AG04450 (cell line): Measurements from ENCODE around the gene PCTP. TPM values are rescaled to one million over a fixed set of nuclear protein-coding genes. Genes with fewer than 3 reads are reported as not detected.

Experiments
- CTCF ChIA-PET: fragments of 300-600, 350-600 bp; formaldehyde crosslinking; extraction: SDS; loops from one replicate; lab custom pipeline; 2022; ENCODE audit warnings: antibody characterized with exemption, inconsistent platforms; lab: Charles Lee
- POLR2A ChIA-PET: fragments of 350-600 bp; formaldehyde crosslinking; extraction: SDS; loops from one replicate; lab custom pipeline; 2021; ENCODE audit warnings: antibody characterized with exemption, inconsistent platforms; lab: Yijun Ruan, JAX
- DNase-seq: peaks from one replicate; pipeline ENCODE4 v3.0.0-alpha.2; 2011; ENCODE audit warnings: low read depth, low spot score
- H3K27ac ChIP-seq: one replicate; pipeline ENCODE4 v1.5.1; 2012; ENCODE audit warnings: low read depth, low read length, control low read depth
- H3K27me3 ChIP-seq: one replicate; pipeline ENCODE4 v1.6.0; 2012; ENCODE audit warnings: low read length; ENCODE audit not compliant: control insufficient read depth, insufficient read depth
- H3K4me3 ChIP-seq: 2 replicates; pipeline ENCODE4 v1.5.1; 2011; ENCODE audit warnings: mild to moderate bottlenecking, low read depth, low read length, control low read depth
- H3K9me3 ChIP-seq: 2 replicates; pipeline ENCODE4 v1.5.1; 2012; ENCODE audit warnings: low read length; ENCODE audit not compliant: control insufficient read depth, insufficient read depth
- CTCF ChIP-seq: IDR thresholded peaks from 2 replicates; pipeline ENCODE4 v1.5.1; 2011; ENCODE audit warnings: low read depth, low read length, control low read depth, inconsistent platforms
- polyA plus RNA-seq: library from polyadenylated mRNA; depleted of rRNA; stranded (reverse); fragments of >200 nt; gene quantifications from 2 replicates; pipeline ENCODE4 v1.2.3, GENCODE V29; 2011

Gene PCTP
- polyA plus RNA-seq, 1 experiment = 20.5 TPM

DNA sequence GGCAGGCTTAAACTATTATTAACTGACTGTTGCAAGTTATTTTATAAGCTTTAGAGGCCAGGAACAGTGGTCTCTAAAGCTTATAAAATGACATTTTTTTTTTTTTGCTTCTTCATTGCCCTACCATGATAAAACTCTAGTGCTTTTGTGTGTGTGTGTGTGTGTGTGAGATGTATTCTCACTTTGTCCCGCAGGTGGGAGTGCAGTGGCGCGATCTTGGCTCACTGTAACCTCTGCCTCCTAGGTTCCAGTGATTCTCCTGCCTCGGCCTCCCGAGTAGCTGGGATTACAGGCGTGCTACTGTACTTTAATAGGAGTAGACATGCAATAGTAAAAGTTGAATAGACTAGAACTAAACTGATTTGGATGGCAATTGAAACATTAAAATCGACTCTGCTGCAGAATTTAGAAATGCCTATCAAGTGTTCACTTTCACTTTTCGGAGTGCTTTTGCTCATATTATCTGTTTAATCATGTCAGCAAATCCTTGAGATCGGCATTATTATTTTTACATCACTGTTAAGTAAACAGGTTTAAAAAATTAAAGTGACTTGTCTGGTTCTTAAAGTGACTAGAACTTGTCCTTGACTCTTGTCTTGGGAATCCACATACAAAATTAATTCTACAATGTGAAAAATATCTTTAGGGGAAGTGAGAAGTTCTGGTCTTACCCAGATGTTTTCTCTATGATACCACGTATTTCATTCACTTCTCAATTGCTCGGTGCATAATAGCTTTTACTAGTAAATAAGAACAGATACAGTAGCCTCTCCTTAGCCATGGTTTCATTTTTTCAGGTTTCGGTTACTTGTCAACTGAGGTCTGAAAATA, 8.4 kb upstream of the PCTP start:
- no peak for TF ChIP-seq CTCF
- CTCF ChIA-PET = interaction anchor here (1.4 to 1.6 kb wide), 2 partner anchors 101 to 140 kb away, joined by 4 read pairs; no protein-coding TSS in a partner anchor
- H3K4me3 ChIP-seq = no peak overlapping the region
- peaks cover 3% of the 10 kb centered on the region for H3K27me3 ChIP-seq
- POLR2A ChIA-PET = no interaction called here
- DNase-seq = no peak
- H3K9me3 ChIP-seq = no peaks in the 10 kb centered on the region
- no peak overlapping the region for H3K27ac ChIP-seq

DNA sequence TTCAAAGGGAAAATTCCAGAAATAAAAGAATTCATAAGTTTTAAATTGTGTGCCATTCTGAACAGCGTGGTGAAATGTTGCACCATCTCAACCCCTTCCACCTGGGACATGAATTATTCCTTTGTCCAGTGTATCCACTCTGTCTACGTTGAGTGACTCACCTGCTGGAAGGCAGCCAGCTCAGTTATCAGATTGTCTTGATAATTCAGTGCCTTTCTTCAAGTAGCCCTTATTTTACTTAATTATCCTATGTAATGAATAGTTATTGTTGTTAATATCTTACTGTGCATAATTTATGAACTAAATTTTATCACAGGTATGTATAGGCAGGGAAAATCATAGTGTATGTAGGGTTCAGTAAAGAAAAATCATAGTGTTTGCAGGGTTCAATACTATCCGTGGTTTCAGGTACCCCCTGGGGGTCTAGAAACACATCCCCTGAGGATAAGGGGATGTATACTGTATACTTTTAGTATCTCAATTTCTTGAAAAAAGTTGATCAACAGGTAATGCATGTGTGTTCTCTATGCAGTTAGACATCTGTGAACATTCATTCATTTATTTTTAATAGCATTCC, 7.7 kb upstream of the PCTP start:
- Histone ChIP-seq H3K4me3 (no peak overlapping the region), H3K9me3 (no peaks in the 10 kb centered on the region), H3K27ac (no peak overlapping the region), H3K27me3 (peaks cover 3% of the 10 kb centered on the region)
- DNase-seq = no peak
- ChIA-PET CTCF (interaction anchor here (1.0 kb wide), 1 partner anchor 8 kb away, joined by 7 read pairs; no protein-coding TSS in a partner anchor), POLR2A (no interaction called here)
- TF ChIP-seq CTCF = no peak

- CTCF ChIA-PET = interaction anchor here (0.5 to 1.1 kb wide), 2 partner anchors 10 to 177 kb away, joined by 4 to 5 read pairs; no protein-coding TSS in a partner anchor
- Histone ChIP-seq H3K27me3 (peaks cover 6% of the 10 kb centered on the region), H3K27ac (no peak overlapping the region), H3K4me3 (no peak overlapping the region), H3K9me3 (no peaks in the 10 kb centered on the region)
- TF ChIP-seq CTCF = no peak
- POLR2A ChIA-PET = no interaction called here
- DNase-seq = no peak
Observed at GRCh38 chr17:55745258-55745657, 5.6 kb upstream of the PCTP start.

- H3K27ac ChIP-seq = no peak overlapping the region
- no peaks in the 10 kb centered on the region; the same call in 1 of the 2 replicates for H3K9me3 ChIP-seq
- no peak overlapping the region for H3K4me3 ChIP-seq
- ChIA-PET CTCF (interaction anchor here (5.8 kb wide), 1 partner anchor 10 kb away, joined by 56 read pairs; no protein-coding TSS in a partner anchor), POLR2A (no interaction called here)
- H3K27me3 ChIP-seq = peaks cover 6% of the 10 kb centered on the region
- no peak for TF ChIP-seq CTCF
- DNase-seq = no peak
Observed at GRCh38 chr17:55746466-55746865, 4.4 kb upstream of the PCTP start.

- peaks cover 6% of the 10 kb centered on the region for H3K27me3 ChIP-seq
- CTCF ChIA-PET = interaction anchor here (5.8 kb wide), 1 partner anchor 11 kb away, joined by 56 read pairs; no protein-coding TSS in a partner anchor
- no peak for DNase-seq
- no peak overlapping the region for H3K4me3 ChIP-seq
- POLR2A ChIA-PET = interaction anchor here (0.6 kb wide), 1 partner anchor 13 kb away, joined by 5 read pairs; no protein-coding TSS in a partner anchor
- H3K27ac ChIP-seq = no peak overlapping the region
- no peaks in the 10 kb centered on the region; the same call in 1 of the 2 replicates for H3K9me3 ChIP-seq
- no peak for TF ChIP-seq CTCF
Observed at GRCh38 chr17:55747209-55747608, 3.6 kb upstream of the PCTP start.
